Measurements from ENCODE around the gene AMD1. TPM values are rescaled to one million over a fixed set of nuclear protein-coding genes. Genes with fewer than 3 reads are reported as not detected.

AMD1 gene
- 72.3 and 81.5 TPM in 2 replicates for total RNA-seq

GRCh38 chr6:110873981-110874879 is at the start of gene AMD1:
Gene AMD1 (plus strand): TSS chr6:110874785. CDS start chr6:110875106, 321 bp downstream.

Other genes with a start within 250 kb of the AMD1 start
- gene CDK19, start 59.3 kb upstream of the AMD1 start, total RNA-seq: 4.3 and 4.9 TPM in 2 replicates
- 51.0 and 92.9 TPM in 2 replicates for gene GTF3C6, start 83.9 kb downstream of the AMD1 start, total RNA-seq
- gene RPF2, start 107.3 kb downstream of the AMD1 start, total RNA-seq: 17.5 and 39.7 TPM in 2 replicates
- gene SLC16A10, start 212.7 kb downstream of the AMD1 start, total RNA-seq: not detected in 2 replicates